NCI-H226 (cell line): ENCODE results near the gene WDR83.
"Not testable (repeated sequence)": the region's sequence is repeated elsewhere in the genome, so short reads cannot be mapped to it uniquely, and the experiment has no call there.

Experiments
- DNase-seq: peaks from one replicate; pipeline ENCODE4 v3.0.0-alpha.2; 2015

WDR83 gene

DNA sequence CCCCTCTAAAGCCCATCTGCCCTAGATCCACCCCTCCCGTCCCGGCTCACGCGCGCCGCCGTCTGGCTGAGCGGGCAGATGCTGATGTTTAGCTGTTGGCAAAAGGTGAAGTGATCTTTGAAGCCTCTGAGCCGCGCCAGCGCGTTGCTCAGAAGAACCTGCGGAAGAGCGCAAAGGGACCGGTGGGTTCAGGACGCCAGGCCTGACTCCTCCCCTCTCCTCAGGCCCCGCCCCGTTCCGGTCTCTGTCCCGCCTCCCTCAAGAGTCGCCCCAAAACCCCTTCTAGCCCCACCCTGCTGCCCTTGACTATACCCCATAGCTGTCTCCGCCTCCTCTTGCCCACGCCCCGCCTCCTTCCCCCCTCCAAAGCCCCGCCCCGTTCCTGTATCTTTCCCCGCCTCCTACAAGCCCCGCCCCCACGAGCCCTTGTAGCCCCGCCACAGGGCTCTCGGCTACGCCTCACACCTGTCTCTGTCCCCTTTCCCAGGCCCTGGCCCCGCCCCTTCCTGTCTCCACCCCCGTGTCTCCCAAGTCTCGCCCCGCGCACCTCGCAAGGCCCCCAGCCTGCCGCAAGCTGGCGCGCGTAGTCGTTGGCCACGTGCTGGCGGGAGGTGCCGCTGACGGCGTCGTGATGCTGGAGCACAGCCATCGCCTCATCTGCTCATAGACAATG, 9.6 kb upstream of the WDR83 start:
- DNase-seq, result no peak

DNA sequence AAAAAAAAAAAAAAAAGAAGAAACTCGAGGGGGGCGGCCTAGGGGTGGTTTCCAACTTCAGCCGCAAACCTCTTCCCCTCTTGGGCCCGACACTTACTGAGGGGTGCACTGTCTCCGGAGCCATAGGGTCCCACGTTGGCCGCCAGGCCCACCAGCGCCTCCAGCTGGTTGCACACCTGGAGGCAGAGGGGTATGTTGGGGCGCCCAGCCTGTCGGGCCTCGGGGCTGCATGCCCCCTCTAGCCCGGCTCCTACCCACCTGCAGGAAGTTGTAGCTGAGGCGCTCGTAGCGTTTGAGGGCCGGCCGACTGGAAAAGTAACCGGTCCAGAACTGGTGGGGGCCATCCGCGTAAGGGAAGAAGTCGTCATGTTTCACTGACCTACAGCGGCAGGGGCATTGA, 8.6 kb upstream of the WDR83 start:
- DNase-seq, result no peak

DNA sequence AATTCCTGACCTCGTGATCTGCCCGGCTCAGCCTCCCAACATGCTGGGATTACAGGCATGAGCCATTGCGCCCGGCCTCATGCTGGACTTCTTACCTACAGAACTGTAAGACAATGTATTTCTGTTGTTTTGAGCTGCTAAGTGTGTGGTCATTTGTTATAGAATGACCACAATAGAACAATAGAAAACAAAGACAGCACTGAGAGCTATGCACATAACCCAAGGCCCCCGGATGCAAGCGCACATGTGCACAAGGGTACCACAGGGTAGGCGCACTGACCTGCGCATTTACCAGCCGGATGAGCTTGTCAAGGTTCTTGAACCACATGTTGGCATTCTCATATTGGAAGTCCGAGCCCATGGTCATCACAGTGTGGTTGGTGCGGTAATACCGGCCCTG, 5.6 kb upstream of the WDR83 start:
- no peak for DNase-seq

DNA sequence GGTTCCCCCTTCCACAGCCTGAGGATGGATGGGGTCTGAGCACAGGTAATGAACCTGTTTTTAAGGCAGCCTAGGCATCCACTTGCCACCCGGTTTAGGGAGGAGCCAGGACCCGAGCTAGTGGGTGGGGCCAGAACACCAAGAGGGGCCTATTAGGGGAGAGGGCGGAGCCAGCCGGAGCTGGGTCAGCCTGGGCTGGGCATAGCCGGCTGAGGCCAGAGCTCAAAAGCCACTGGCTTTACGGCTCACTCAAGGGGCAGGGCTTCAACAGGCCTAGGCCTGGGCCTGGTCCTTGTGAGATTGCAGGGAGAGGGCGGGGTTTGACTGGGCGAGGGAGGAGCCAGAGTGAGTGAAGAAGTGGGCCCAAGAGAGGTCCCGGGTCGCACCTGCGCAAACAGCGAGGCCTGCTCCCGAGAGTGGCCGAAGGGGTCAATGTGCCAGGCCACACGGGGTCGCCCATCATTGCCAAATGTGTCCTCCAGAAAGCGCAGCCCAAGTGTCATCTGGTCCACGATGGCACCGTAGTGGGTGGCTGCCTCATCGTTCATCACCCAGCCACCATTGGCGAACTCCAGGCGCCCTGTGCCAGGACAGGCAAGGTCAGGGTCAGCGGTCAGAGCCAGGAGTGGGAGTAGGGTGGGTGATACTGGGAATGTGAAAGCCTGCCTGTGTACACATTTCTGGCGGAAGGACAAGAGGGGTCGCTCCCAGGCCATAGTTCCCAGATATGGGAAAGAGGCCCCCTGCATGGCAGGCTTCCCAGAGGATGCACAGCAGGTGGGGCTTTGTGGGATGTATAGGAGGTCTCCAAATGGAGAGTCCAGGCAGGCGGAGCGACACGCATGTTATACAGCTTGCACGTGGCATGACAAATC, 2.0 kb upstream of the WDR83 start:
- peak; percentile 85 for DNase-seq

DNA sequence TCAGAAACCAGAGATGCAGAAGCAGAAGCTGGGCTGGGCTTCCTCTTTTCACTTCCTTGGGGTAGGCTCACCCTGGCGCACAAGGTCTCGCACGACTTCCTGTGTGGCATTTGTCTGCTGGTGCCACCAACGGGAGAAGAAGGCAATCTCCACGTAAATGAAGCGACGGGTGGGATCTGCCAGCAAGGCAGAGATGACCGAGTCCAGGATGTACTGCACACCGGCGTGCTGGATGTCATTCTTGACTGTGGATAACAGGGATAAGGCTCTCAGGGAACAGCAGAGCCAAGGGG, 1.4 kb upstream of the WDR83 start:
- DNase-seq, result no peak

DNA sequence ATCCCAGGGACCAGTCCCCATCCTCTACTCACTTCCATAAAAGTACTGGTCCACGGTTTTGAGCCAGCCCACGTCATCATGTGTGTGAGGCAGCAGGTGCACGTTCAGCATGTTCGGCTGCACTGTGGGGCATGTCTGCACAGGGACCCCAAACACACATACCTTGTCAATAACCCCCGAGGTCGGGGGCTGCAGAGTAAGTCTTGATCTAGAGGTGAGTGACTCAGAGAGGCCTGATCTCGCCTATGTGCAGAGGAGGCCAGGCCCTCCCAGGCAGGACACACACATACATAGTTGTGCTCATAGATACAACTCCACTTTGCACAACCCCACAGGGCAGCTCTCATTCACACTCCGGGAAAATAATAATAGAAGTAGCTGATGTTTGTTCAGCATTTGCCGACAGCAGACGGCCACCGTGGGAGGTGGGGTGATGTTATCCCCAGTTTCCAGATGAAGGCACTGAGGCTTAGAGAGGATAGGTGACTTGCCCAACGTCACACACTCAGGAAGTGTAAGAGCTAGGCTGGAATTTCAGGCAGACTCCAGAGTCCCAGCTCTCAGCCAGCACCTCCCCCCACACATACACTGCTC, 839 bp upstream of the WDR83 start:
- no peak for DNase-seq

DNA sequence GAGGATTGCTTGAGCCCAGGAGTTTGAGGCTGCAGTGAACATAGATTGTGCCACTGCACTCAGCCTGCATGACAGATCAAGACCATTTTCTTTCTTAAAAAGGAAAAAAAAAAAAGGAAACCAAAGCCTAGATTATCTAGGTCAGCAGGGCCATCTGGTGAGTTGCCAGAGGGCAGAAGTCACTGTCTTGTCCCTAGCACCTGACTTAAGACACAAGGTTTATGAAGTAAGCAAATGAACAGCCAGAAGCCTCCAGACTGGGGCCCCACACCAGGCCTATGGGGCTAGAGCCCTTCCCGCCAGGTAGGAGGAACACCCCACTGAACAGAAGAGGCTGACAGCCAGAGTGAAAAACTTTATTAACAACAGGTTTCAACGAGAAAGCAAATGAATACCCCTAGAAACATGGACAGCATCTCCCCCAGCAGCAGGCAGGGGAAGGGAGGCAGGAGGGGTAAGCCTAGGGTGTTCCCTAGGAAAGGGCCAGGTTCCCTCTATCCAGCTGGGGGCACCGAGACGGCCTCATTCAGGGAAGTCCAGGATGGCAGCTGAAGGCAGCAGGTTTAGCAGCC, 1.2 kb downstream of the WDR83 start:
- no peak for DNase-seq

DNA sequence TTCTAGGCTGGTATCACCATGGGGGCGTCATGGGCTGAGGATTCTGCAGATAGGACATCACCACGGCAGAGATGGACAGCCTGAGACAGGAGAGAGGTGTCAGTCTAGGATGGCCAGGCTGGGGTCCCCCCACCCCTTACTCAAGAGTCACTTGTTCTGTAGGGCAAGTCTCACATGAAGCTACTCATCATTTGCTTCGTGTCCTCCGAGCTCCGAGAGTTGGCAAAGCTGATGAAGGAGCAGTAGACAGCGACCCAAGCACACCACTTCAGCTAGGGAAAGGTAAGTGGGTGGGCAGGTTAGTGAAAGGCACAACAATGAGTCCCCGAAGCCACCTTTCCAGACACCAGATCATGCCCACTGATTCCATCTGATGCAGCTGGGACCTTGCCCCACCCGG, 1.7 kb downstream of the WDR83 start:
- no peak for DNase-seq

DNA sequence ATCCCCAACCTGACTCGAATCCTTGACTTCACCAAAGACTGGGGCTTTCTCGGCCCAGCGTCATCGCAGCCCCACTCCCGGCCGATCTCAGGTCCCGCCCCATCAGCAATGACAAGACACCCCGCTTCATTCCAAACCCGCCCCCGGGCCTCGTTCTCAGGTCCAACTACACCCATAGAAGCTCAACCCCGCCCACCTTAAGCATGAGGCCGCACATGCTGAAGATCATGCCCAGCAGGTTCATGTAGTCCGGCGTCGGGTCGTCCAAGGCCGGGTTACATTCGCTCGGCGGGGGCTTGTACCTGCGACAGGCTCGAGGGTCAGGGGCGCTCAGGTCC, 2.3 kb downstream of the WDR83 start:
- DNase-seq, result peak; percentile 56

DNA sequence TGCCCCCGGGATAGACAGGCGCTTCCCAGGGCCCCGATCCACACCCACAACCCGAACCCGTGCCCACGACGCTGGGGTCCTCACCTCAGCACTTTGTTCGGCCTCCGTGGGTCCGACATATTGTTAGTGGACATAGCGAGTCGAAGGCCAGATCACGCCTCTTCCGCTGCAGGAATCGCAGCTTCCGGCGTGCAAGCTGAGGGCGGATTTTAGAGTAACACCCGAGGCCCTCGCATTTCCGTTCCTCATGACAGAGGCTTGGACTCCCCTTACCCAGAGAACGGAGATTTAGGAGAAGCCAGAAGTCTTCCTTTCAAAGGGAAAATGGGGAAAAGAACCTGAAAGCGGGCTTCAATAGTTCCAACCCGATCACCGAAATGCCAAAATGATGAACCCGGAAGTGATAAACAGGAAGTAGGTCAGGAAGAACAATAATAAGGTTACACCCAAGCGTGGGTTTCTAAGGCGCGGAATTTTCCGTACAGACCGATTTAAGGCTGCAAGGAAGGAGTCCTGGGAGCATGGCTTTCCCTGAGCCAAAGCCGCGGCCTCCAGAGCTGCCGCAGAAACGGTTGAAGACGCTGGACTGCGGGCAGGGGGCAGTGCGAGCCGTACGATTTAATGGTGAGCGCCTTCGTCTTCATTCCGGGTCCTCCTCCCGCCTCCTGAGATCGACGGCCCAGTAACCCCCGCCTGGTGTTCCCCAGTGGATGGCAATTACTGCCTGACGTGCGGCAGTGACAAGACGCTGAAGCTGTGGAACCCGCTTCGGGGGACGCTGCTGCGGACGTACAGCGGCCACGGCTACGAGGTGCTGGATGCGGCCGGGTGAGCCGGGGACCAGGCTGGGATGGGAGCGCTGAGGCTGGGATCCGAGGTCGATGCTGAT, 2.9 kb downstream of the WDR83 start:
- peak; percentile 69 for DNase-seq

DNA sequence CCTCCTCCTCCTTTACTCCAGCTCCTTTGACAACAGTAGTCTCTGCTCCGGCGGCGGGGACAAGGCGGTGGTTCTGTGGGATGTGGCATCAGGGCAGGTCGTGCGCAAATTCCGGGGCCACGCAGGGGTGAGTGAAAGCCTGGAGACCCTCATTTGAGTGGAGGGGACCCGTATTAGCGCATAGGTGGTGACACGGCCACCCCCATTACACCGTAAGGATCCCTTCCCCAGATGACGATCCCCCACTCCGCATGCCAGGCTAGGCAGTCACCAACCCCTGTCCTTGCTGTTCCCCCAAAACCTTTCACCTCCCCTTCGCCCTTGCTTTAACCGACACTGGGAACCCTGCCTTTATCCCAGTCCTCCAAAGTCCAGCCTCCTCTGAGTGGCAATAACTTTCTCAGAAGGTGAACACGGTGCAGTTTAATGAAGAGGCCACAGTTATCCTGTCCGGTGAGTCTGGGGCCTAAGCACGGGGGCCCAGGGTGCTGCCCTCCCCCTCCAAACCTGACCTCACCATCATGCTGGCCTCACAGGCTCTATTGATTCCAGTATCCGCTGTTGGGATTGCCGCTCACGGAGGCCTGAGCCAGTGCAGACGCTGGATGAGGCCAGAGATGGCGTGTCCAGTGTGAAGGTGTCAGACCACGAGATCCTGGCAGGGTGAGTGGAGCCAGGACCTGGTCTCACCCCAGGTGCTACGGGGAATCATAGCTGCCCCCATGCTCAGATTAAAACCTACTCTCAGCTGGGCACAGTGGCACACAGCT, 3.7 kb downstream of the WDR83 start:
- DNase-seq, result no peak

DNA sequence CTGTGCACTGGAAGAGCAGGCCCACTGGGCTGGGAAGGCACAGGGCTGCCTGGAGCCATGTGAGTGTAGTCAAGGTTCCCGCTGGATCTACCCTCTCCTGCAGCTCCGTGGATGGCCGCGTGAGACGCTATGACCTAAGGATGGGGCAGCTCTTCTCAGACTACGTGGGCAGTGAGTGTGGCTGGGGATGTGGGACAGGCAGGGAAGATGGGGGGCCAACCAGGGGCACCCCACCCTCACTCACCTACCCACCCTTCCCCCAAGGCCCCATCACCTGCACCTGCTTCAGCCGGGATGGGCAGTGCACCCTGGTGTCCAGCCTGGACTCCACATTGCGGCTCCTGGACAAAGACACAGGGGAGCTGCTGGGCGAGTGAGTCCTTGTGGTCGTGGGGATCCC, 6.1 kb downstream of the WDR83 start:
- no peak for DNase-seq

DNA sequence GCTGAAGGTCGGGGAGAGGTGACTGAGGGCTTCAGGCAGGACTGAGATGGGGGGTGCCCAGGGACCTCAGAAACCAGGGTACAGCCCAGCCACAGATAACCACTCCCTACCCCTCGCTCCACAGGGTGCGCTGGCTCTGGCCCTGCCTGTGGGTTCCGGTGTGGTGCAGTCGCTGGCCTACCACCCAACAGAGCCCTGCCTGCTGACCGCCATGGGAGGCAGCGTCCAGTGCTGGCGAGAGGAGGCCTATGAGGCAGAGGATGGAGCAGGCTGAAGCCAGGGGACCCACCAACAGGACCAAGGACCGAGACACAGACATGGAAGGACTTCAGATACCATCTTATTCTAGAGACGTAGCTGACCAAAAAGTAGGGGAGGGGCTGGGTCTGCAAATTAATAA, 8.8 kb downstream of the WDR83 start:
- no peak for DNase-seq

DNA sequence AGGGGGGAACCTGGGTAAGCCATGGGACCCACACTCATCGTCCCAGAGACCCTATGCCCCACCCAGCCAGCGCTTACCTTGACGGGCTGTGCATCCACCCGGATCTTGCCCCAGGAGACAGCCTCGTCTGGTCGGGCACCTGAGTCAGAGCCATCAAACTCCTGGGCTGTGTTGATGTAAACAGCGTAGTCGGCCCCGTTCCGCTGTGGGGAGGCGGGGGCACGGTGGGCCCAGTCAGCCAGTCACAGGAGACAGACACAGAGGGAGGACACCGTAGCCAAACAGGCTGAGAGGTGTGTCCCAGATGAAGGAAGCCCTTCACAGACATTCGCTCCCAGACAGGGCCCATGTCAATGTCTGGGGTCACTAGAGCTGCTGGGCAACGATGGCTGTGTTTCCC, 9.3 kb downstream of the WDR83 start:
- DNase-seq, result no peak

DNA sequence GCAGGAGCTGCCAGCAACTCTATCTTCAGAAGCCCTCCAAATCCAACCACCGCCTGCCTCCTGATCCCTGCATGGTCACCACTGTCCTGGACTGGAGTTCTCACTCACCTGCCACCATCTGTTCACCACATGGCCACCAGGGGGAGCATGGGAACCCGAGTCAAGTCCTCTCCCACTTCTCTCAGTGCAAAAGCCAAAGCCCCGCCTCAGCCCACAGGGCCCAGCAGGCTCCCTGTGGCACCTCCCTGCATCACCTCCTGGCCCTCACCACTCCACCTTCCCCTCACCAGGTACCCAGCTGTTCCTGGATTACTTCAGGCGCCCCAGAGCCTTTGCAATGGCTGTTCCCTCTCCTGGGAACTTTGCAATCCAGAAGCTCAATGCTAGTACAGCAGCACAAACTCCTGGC, 9.8 kb downstream of the WDR83 start:
- peak; percentile 51 for DNase-seq

DNA sequence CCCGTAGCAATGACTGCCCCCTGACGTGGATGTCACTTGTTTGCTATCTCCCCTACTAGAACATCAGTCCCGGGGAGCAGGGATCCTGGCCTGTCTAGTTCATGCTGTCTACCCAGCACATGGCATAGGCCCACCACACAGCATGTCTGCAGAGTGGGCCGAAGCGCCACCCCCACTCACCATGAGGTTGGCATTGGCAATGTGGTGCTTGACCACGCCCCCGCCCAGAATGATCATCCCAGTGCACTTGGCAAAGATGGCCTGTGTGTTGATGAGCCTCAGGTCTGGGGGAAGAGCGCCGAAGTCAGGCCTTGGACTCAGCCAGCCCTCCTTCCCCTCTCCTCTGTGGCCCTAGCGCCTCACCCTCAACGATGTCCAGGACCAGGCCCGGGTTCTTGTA, 10.3 kb downstream of the WDR83 start:
- DNase-seq, result no peak

DNA sequence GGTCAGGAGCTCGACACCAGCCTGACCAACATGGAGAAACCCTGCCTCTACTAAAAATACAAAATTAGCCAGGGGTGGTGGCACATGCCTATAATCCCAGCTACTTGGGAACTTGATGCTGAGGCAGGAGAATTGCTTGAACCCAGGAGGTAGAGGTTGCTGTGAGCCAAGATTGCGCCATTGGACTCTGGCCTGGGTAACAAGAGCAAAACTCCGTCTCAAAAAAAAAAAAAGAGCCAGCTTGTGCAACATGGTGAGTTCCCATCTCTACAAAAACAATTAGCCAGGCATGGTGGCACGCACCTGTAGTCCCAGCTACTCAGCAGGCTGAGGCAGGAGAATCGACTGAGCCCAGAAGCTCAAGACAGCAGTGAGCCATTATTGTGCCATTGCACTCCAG, 11.4 kb downstream of the WDR83 start:
- DNase-seq, result not testable (repeated sequence)

DNA sequence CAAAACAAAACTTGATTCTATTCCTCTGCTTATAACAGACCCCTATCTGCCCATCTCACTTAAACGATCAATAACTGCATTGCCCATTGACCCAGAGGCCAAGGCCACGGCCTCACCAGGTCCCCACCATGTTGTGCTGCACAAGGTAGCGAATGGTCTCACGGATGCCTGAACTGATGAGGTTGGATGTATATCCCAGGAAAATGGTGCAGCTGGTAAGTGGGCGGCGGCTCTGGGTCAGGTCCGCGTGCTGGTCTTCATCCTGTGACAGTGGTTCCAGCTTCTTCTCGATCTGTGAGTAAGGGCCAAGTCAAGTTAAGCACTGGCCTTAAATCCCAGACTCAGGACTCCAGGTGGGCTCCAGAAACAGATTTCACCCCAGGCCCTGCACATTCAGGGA, 13.4 kb downstream of the WDR83 start:
- DNase-seq, result no peak

DNA sequence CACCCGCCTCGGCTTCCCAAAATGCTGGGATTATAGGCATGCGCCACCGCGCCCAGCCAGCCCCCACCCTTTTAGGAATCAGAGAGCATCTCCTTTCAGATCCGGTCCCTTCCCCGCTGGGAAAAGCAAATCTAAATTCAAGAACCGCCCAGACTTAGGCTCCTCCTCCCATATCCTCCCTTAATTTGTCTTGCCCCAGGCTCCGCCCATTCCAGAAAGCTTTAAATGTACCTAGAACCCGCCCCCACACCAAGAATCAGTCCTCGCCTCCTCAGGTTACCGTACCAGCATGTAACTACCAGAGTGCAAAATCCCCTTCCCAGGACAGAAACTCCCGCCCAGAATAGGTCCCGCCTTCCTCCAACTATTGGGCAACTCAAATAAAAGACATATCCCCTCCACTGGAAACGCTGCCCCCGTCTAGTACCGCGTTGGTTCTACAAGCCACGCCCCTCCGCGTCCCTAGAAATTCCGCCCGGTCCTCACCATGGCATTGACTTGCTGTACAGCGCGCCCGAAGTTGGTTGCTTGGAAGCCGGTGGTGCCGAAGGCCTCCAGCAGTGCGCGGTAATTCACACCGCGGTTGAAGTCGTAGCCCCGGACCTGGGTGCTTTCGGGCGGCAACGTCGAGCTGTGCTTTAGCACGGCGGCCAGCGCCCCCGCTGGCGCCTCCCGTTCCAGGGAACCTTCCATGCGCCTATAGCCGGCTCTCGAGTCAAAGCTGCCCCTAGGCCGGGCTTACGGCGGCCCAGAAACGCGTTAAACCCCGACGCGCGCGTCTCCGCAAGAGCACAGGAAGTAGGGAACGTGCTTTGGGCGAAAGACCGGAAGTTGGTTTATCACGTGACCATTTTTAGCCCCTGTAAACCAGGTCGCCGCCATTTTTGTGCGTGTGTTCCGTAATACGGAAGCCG, 14.7 kb downstream of the WDR83 start, which contains the start of gene DHPS:
DHPS (minus strand) TSS at position 807 of the 914 bp plus-strand sequence; CDS start at position 693, 114 bp downstream.
- DNase-seq, result peak; percentile 97

DNA sequence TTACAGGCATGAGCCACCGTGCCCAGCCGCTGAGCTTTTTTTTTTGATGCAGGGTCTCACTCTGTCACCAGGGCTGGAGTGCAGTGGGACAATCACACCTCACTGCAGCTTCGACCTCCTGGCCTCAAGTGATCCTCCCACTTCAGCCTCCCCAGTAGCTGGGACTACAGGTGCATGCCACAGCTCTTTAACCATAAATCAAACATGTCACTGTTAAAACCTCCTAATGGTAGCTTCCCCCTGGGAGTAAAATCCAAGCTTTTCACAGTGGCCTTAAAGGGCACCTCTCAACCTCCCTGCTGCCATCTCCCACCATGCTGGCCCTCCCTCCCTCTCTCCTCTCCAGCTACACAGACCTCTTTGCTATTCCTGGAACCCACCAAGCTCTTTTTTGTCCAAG, 19.2 kb downstream of the WDR83 start:
- DNase-seq, result no peak
